HPDE6-E6E7 (cell line): ENCODE results near the gene KLHL17.
"Not testable (repeated sequence)": the region's sequence is repeated elsewhere in the genome, so short reads cannot be mapped to it uniquely, and the experiment has no call there.

Experiments used
- DNase-seq: peaks from one replicate; pipeline ENCODE4 v3.0.0; 2011; ENCODE audit warnings: missing footprints; ENCODE audit errors: extremely low spot score

KLHL17 gene

DNA sequence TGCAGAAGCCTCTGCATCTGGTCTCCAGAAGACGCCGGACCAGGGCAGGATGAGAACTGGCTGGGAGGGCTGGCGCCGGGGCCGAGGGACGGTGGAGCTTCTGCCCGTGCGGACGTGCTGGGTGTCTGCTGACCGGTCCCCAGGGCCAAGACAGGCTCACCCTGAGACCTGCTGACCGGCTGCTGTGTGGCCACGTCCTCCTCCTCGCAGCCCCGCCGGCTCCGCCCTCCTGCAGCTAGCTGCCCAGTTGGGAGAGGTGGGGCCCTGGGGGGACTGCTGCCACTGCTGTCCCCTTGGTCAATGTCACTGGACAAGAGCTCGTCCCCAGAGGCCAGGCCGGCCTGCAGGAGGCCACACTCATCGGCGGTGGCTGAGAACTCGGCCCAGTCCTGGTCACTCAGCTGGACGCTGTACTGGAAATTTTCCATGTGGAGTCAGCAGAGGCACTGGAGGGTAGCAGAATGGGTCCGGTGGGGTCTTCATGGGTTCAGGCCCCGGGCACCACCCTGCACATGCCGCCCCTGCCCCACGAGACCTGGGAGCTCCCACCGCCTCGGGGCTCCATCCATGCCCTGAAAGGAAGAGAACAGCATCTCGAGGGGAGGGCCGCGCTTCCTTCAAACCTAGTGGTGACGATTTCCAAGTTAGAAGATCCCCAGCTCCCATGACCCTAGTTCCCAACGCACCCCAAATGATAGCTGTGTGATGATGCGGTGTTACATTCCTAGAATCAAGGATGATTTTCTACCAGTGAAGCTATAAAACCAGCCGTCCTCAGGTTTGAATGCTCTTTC lies 20.4 kb downstream of the KLHL17 start:
- no peak for DNase-seq

DNA sequence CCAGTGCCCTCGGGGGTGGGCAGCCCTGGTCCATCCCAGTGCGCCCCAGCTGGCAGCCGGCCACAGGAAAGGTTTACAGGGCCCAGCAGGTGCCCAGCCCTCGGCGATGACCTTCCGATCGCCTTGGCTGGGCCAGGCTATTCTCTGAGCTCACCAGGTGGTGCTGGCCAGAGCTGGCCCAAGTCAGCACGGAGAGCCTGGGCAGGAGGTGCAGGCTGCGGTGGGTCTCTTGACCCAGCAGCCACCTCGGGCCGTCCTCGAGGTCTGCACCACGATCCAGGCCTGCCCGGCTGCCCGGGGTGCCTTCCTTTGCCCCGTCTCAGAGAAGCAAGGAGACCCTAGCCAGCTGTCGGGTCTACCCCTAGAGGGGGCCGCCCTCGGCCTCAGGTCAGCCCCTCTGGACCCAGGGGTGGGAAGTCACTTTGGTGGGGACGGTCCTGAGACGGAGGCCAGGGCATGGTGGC lies 21.1 kb downstream of the KLHL17 start:
- DNase-seq: no peak

DNA sequence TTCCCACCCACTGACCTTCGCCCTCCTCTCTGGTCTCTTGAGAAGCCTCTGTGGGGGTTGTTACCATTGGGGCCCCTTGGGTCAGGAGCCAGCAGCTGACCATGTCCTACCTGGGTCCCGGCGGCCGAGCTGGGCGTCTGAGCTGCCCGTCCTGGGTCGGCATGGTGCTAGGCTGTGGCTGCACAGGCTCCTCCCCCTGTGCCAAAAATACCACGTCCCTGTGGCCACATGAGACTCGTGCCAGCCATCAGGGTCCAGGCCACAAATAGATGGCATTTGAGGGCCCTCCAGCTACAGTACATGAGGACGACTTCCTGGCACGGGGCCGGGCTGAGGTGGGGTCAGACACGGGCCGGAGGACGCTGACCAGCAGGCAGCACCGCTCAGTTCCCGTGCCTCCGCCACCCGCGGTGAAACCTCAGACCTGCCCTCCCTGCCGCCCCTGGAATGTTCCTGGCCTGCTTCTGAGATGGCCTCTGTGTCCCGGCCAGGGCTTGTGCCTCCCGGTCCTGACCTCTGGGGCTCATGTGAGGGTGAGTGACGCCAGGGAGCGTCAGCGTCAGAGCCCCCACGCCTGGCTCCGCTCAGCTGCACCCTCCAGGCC lies 21.7 kb downstream of the KLHL17 start, which contains the start of gene PERM1:
TSS of gene PERM1 (minus strand) at position 139 of the 604 bp plus-strand sequence. CDS start 1,064 bp downstream, outside the sequence.
- no peak for DNase-seq

DNA sequence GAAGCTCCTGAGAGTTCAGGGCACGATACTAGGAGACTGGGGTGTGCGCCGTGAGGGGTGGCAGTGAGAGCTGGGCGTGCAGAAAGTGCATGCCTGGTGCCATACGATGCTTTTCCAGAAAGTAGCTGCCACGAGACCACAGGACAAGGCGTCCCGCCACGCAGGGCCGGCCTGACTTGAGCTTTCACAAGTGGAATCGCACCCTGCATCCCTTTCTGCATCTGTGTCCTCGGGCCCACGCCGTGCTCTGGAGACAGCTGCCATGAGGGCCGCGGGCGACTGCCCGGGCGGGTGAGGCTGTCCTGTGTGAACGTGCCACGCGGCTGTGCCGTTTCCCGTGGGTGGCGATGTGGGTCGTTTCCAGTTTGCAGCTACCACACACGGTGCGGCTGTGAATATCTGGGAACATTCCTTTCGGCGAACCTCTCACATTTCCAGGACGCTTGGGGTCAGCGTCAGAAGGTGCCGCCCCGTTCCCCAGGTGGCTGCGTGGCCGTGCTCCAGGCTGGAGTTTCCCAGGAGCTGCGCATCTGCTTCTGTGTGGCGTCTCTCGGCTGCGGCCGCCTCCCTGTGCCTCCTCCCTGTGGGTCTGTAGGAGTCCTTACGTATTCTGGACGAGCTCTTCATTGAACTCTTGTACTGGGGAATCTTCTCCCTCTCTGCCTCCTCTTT lies 22.5 kb downstream of the KLHL17 start:
- DNase-seq: no peak

DNA sequence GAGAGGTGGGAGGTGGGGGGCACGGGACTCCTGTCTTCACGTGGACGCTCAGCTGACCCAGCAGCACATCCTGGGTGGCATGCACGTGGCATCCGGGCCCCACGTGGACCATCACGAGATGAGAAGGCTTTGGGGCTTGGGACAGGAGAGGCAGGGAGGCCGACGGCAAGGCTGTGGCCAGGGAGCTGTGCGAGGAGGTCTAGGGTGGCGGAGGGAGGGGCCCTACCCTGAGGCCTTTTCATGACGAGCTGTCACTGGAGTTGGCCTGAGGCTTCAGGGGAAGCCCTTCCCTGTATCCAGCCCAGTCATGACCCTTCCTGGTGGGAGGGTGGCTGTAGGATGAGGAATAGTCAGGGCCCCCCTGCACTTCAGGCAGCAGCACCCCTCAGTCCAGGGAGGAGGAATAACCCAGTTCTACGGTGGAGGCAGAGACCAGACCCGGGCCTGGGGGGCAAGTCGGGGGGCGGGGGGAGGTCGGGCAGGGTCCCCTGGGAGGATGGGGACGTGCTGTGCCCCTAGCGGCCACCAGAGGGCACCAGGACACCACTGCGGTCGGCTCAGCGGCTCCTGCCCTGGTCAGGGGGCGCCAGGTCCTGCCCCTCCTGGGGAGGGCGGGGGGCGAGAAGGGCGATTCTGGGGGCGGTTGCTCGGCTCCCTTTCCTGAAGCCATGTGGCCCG lies 23.6 kb downstream of the KLHL17 start:
- no peak for DNase-seq

DNA sequence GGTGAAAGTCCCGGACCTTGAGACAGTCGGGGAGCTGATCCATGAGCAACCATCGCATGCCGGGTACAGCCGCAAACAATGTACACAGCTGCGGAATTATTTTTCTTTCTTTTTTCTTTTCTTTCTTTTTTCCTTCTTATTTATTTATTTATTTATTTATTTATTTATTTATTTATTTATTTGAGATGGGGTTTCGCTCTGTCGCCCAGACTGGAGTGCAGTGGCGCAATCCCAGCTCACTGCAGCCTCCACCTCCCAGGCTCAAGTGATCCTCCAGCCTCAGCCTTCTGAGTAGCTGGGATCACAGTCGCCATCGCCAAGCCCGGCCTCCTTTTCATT lies 24.1 kb downstream of the KLHL17 start:
- no peak for DNase-seq

DNA sequence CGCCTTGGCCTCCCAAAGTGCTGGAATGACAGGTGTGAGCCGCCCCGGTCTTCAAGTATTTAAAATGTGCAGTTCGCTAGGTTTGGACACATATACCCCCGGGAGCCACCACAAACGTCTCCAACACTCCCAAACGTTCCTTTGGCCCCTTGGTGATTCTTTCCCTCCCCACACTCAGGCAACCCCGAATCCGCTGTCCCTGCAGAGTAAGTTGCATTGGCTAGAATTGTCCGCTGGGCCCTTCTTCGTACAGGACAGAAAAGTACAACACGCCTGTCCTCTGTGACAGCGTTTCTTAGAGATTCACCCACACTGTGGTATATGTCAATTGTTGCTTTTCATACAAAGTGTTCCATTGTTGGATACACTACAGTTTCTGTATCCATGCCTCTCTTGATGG lies 24.7 kb downstream of the KLHL17 start:
- no peak for DNase-seq

DNA sequence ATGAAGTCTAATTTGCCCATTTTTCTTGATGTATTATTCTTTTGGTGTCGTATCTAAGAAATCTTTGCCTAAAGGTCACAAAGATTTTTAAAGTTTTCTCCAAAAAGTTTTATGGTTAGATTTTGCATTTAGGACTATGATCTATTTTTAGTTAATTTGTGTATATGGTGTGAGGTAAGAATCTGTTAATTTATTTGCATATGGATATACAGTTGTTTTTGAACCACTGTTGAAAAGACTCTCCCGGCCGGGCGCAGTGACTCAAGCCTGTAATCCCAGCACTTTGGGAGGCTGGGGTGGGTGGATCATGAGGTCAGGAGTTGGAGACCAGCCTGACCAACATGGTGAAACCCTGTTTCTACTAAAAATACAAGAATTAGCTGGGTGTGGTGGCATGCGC lies 27.7 kb downstream of the KLHL17 start:
- DNase-seq: not testable (repeated sequence)

DNA sequence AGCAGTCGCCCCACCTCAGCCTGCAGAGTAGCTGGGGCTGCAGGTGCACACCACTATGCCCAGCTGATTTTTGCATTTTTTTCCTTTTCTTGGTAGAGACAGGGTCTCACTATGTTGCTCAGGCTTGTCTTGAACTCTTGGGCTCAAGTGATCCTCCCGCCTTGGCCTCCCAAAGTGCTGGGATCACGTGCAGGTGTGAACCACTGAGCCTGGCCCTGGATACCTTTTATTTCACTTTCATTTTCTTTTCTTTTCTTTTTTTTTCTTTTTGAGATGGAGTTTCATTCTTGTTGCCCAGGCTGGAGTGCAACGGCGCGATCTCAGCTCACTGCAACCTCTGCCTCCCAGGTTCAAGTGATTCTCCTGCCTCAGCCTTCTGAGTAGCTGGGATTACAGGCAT lies 30.9 kb downstream of the KLHL17 start:
- DNase-seq: not testable (repeated sequence)

DNA sequence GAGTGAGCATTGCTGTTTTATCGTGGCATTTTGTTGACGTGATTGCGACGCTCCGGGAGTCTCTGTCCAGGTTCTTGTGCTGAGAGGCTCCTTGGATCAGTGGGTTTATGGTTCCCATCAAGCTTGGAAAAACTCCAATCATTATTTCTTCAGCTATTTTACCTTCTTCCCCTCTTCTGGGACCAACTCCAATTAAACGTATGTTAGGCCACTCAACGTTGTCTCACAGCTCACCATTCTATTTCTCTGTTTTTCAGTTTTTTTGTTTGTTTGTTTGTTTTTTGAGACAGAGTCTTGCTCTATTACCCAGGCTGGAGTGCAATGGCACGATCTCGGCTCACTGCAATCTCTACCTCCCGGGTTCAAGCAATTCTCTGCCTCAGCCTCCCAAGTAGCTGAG lies 31.5 kb downstream of the KLHL17 start:
- no peak for DNase-seq

DNA sequence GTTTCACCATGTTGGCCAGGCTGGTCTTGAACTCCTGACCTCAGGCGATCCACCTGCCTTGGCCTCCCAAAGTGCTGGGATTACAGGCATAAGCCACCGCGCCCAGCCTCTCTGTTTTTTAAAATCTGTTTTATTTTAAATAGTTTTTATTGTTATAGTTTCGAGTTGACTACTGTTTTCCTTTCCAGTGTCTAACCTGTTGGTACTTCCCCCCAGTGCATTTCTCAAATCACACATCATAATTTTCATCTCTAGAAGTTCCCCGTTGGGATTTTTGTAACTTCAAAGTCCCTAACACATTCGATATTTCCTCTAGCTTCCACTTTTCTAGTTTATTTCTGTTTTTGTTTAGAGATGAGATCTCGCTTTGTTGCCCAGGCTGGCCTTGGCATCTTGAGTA lies 32.0 kb downstream of the KLHL17 start:
- no peak for DNase-seq

DNA sequence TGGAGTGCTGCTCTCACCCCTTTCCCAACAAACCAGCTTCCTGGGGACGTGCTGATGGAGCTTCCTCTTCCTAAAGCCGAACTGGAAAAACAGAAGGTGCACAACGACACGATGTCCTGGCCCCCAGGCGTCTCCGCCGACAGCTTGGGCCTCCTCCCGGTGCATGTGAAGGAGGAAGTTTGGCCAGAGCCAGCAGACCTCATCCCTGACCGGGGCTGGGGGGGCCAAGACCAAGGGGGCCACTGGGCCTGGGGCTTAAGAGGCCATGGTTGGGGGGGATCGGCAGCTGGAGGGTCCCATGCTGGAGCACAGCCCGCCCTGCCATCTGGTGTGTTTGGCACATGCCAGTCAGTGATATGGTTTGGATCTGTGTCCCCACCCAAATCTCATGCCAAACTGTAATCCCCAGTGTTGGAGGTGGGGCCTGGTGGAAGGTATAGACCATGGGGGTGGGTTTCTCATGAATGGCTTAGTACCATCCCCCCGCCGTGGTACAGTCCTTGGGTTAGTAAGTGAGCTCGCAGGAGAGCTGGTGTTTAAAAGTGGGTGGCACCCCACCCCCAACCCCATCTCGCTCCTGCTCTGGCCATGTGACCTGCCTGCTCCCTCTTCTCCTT lies 33.1 kb downstream of the KLHL17 start:
- no peak for DNase-seq

DNA sequence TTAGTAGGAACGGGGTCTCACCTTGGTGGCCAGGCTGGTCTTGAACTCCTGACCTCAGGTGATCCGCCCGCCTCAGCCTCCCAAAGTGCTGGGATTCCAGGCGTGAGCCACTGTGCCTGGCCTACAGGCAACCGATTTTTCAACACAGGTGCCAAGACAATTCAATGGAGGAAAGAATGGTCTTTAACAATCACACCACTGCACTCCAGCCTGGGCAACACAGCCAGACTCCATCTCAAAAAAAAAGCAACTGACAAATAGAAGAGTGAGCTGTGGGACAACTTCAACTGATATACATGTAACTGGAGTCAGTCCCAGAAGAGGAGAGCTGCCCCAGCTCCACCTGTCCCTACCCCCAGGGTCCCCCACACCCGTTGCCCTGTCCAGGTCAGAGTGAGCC lies 34.2 kb downstream of the KLHL17 start:
- not testable (repeated sequence) for DNase-seq

DNA sequence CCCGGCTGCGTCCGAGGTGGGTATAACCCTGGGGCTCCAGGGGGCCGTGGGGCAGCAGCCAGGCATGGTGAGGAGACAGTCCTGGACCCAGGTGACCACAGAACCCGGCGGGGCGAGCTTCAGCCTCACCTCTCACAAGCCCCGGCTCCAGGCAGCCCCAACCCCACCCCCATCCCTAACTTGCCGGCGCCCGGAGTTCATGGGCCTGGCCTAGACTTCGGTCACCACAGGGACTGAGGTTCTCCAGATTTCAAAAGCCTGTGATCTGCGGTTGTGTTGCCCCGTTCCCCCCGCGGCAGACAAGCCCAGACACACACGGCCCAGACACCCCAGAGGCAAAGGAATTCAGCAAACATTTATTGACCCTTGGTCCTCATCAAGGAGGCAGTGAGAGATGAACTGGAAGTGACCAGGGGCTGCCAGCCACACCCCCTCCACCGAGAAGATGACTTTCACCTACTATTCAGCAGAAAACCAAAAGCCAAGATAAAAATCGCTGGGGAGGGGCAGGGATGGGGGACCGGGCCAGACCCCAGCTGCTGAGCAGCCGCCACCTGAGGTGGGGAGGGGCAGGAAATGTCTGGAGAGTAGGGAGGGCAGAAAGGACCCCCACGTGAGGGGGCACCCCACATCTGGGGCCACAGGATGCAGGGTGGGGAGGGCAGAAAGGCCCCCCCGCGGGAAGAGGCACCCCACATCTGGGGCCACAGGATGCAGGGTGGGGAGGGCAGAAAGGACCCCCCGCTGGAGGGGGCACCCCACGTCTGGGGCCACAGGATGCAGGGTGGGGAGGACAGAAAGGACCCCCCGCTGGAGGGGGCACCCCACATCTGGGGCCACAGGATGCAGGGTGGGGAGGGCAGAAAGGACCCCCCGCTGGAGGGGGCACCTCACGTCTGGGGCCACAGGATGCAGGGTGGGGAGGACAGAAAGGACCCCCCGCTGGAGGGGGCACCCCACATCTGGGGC lies 35.6 kb downstream of the KLHL17 start:
- no peak for DNase-seq

DNA sequence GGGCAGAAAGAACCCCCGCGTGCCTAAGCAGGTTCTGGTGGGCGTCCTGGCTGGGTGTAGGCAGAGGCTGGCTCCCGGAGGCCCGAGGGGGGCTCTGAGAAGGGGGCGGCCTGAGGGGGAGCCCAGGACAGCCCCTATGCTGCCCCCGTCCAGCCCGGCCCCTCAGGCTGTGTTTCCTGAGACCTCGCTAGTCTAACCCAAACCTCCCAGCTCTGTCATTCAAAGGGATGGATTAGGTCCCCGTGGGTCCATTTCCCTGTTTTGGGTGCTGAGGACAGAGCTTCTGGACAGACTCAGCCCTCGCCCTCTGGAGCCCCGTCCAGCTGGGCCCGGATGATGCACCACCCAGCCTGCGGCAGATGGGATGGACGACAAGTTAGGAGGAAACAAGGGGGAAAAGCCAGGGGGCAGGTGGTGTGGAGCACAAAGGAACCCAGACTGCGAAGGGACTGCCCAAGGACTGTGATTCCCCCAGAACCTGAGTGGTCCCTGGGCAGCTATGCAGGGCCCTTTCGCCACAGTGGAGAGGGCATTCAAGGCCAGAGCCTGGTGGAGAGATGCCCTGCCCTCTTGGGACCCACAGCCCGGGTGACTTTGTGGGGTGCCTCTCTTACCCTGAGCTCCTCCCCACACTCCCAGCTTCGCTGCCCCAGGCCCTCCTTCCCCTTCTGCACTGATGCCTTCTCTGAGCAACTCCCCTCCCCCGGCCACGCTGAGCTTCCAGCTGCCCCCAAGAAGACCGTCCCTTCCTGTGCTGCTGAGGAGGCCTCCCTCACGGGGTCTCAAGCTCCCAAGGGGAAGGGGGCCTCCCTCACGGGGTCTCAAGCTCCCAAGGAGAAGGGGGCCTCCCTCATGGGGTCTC lies 36.7 kb downstream of the KLHL17 start:
- DNase-seq: no peak

DNA sequence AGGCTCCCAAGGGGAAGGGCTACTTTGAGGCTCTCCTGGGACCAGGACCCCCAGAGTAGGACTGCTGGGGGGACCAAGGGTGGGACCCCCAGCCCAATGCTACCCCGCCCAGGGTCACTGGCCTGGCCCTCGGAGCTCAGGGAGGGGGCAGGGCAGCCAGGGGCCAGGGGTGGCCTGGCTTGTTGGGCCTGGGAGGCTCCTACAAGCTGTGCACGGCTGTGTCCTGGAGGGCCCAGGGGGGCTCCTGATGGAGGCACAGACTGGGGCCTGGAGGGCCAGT lies 37.3 kb downstream of the KLHL17 start:
- DNase-seq: no peak

DNA sequence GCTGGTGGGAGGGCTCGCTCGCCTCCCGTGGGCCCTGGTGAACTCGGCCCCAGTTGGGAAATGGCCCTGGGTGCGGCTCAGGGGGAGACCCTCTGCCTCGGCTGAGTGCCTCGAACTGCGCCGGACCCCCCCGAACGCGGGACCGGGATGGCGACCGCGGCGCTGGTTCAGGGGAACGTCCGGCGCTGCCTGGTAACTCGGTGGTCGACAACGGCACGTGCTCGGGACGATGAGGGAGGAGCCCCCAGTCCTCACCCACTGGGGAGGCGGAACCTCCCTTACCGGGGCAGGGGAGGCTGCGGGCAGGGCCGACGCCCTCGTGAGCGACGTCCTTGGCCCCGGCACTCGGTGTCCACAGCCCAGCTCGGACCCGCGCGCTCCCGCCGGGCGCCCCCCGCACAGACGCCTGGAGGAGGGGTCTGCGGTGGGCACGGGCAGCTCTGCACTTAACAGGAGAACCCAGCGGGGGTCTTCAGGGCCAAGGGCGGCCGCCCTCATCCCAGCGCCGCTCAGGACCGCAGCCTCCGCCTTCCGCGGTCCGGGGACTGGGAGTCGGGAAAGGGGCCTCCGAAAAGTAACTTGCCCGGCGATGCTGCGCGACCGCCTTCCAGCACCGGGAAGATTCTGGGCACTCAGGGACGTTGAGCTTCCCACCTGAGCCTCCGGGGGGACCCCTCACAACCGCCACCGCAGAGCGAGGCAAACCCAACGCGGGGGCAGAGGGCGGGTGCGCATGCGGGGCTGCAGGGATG lies 37.8 kb downstream of the KLHL17 start:
- DNase-seq: no peak

DNA sequence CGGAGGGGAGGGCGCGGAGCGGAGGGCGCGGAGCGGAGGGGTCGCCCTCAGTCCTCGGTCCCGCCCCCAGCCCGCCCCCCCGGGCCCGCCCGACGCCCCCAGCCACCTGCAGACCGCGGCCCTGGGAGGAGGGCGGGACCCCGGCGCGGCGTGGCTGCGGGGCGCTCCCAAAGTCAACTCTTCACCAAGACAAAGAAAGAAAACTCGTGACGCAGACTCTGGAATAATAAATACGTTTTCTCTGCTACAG lies 38.3 kb downstream of the KLHL17 start:
- DNase-seq: no peak

DNA sequence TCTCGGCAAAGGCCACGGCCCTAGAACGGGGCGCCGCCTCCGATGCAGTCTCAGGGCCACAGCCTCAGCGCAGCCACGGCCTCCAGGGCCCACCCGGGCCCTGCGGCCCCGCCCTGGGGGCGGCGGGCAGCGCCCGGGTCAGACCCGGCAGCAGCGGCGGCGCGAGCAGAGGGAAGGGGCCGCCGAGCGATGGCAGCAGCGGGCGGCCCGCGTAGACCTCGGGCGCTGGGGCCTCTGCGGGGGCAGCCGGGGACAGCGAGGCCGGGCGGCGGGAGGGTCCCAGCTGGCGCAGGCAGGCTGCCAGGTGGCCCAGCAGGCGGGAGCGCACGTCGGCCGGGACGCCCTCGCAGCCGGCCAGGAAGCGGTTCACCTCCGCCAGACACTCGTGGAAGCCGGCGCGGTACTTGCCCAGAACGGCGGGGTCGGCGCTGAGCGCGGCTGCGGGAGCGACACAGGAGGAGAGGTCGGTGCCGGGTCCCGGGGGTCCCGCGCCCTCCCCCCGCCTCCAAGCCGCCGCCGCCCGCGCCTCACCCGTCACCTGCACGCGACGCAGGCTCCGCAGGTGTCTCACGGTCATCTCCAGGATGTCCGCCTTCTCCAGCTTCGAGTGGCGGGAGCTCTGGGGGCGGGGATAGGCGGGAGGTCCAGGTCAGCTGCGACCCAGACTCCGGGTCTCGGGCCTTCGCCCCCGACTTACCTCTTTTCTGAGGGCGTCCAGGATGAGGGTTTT lies 38.8 kb downstream of the KLHL17 start:
- DNase-seq: no peak
